ENCODE data around the gene EIF1AD.
"Not testable (repeated sequence)": the region's sequence is repeated elsewhere in the genome, so short reads cannot be mapped to it uniquely, and the experiment has no call there.

The EIF1AD gene

DNA sequence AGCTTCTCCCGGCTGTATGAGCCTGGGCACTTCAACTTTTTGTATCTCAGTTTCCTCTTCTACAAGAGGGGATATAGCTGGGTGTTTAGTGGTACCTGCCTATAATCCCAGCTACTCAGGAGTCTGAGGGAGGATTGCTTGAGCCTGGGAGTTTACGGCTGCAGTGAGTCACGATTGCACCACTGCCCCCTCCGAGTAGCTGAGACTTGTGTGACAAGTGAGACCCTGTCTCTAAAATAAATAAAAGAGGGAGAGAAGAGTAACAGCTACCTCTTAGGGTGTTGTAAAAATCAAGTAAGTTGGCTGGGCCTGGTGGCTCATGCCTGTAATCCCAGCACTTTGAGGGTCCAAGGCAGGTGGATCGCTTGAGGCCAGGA is 34.4 kb upstream of the EIF1AD start:
- in situ Hi-C loops (cut with MboI; ENCODE audit: low pct_unique_long_range_greater_than_20kb, low sequenced_read_pairs, unreplicated experiment), result no loop called here
- no peak for DNase-seq (ENCODE audit: low spot score)
- TF ChIP-seq, protein P1, sequence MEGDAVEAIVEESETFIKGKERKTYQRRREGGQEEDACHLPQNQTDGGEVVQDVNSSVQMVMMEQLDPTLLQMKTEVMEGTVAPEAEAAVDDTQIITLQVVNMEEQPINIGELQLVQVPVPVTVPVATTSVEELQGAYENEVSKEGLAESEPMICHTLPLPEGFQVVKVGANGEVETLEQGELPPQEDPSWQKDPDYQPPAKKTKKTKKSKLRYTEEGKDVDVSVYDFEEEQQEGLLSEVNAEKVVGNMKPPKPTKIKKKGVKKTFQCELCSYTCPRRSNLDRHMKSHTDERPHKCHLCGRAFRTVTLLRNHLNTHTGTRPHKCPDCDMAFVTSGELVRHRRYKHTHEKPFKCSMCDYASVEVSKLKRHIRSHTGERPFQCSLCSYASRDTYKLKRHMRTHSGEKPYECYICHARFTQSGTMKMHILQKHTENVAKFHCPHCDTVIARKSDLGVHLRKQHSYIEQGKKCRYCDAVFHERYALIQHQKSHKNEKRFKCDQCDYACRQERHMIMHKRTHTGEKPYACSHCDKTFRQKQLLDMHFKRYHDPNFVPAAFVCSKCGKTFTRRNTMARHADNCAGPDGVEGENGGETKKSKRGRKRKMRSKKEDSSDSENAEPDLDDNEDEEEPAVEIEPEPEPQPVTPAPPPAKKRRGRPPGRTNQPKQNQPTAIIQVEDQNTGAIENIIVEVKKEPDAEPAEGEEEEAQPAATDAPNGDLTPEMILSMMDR (IDR thresholded peaks at IDR 0.05; ENCODE audit: extremely low read depth, insufficient read depth, missing control alignments), result no peak

DNA sequence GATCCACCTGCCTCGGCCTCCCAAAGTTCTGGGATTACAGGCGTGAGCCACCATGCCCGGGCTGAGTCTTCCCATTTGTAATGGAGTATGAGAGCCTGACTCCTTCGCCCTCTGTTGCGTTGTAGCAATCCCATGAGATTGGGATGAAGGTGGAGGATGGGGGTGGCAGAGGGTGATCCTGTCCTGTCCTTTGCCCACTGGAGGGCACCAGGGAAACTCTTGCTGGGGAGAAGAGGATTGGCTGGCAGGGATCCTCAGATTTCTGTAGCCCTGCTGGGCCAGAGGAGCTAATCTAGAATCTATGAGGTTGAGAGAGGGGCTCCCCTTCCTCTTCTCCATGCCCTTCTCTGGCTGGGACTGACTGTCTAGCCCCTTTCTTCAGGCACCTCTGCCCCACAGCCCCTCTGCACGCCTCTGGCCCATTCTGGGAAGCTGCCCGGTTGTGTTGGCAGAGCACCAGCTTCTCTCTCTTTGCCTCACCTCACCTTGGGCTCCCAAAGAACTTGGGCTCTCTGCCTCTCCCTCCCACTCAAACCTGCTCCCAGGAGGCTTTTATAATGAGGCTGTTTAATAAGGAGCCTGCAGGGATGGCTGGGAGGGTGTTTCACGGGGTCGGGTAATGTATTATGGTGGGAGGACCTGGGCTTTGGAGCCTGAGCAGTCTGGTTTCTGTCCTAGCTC is 33.8 kb upstream of the EIF1AD start:
- no peak for DNase-seq (ENCODE audit: low spot score)
- in situ Hi-C loops (cut with MboI; ENCODE audit: low pct_unique_long_range_greater_than_20kb, low sequenced_read_pairs, unreplicated experiment), result no loop called here
- TF ChIP-seq, protein P1 (IDR thresholded peaks at IDR 0.05; ENCODE audit: extremely low read depth, insufficient read depth, missing control alignments), result no peak

DNA sequence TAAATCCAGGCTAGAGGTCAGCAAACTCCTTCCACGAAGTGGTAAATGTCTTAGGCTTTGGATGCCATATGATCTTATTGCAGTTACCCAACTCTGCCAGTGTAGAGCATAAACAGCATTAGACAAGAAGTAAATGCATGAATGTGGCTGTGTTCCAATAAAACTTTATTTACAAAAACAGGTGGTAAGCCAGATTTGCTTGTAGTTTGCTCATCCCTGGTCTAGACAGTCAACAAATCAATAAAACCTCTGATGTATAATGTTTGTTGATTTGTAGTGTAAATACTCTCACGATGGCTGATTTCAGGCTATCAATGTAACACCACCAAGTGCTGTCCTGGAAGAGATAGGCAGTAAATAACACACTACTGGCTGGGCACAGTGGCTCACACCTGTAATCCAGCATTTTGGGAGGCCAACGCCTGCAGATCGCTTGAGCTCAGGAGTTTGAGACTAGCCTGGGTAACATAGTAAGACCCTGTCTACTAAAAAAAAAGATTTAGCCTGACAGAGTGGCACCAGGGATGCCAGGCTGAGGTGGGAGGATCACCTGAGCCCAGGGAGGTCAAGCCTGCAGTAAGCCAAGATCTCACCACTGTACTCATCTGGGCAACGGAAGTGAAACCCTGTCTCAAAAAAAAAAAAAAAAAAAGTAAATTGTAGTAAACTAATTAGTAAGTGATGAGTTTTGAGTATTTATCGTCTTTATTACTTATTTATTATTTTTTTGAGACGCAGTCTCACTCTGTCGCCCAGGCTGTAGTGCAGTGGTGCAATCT is 31.2 kb upstream of the EIF1AD start:
- in situ Hi-C loops (cut with MboI; ENCODE audit: low pct_unique_long_range_greater_than_20kb, low sequenced_read_pairs, unreplicated experiment), result no loop called here
- TF ChIP-seq, protein P1 (IDR thresholded peaks at IDR 0.05; ENCODE audit: extremely low read depth, insufficient read depth, missing control alignments), result no peak

DNA sequence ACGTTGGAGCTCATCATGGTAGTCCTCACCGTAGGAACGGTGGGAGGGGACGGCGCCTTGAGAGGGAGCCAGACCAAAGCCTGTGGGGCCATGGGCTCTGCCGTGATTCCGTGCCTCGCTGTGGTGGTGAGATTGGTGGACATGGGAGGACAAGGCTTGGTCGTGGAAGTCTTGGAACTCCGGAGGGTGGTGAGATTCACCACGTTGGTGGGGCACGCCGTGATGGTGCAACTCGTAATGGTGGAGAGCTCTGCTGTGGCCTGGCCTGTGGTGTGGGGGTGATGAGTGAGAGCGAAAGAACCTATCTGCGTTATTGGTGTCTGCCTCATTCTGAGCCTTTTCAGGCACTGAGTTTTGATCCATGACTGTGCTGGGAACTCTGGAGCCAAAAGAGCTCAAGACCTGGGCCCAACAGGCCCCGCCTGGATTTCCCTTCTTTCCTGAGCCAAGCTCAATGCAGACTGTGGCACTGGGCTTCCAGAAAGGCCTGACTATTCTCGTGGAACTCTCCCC is 24.1 kb upstream of the EIF1AD start, which contains the start of gene CATSPER1:
TSS of gene CATSPER1 (minus strand) at position 463 of the 513 bp plus-strand sequence. CDS start at position 363, 100 bp downstream.
- in situ Hi-C loops (cut with MboI; ENCODE audit: low pct_unique_long_range_greater_than_20kb, low sequenced_read_pairs, unreplicated experiment), result no loop called here
- DNase-seq (ENCODE audit: low spot score), result no peak
- TF ChIP-seq, protein P1 (IDR thresholded peaks at IDR 0.05; ENCODE audit: extremely low read depth, insufficient read depth, missing control alignments), result no peak

More for the DNA sequence above, 31.2 kb upstream of the EIF1AD start:
- no peak for DNase-seq (ENCODE audit: low spot score)

DNA sequence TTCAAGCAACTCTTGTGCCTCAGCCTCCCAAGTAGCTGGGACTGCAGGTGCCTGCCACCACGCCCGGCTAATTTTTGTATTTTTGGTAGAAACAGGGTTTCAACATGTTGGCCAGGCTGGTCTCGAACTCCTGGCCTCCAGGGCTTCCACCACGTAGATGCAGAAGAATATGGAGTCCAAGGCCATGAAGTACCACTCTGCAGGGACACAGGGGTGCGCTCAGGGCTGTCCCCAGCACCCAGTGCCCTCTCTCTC is 21.2 kb upstream of the EIF1AD start:
- DNase-seq (ENCODE audit: low spot score); in situ Hi-C loops (cut with MboI; ENCODE audit: low pct_unique_long_range_greater_than_20kb, low sequenced_read_pairs, unreplicated experiment): not testable (repeated sequence)

DNA sequence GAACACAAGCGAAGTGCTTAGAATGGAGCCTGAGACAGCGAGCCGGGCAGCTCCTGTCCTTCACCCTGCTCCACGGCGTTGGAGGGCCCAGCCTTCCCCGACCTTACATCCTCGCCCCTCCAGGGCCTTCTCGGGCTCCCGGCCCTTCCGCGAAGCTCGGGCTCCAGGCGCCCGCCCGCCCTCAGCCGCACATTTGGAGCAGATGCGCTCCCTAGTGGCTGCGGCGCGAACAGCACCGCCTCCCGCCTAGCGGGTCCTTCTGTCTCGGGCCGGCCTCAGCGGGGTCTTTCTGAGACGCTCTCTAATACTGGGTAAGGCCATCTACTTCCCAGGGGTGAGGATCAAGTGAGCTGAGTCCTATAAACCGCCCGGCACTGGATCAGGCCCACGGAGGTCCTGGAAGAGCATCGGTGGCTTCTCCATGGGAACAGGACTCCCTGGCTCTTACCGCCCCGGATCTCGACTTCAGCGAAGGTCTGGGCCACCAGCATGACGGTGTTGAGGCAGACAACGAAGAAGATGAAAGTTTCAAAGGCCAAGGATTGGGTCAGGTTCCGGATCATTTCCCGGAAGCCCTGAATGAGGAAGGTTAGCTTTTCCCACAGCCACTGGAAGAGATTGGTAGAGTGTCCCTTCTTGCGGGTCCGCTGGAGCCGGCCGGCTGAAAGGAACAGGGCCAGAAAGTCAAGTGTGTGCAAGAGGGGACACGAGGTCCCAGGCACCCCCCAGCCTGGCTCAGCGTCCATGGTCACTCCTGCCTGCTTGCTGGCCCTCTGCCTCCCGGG is 20.6 kb upstream of the EIF1AD start:
- TF ChIP-seq, protein P1 (IDR thresholded peaks at IDR 0.05; ENCODE audit: extremely low read depth, insufficient read depth, missing control alignments), result peak; percentile 97
- in situ Hi-C loops (cut with MboI; ENCODE audit: low pct_unique_long_range_greater_than_20kb, low sequenced_read_pairs, unreplicated experiment), result no loop called here
- DNase-seq (ENCODE audit: low spot score), result peak; percentile 91
